ENCODE measurements around the gene ALDOC. TPM values are rescaled to one million over a fixed set of nuclear protein-coding genes. Genes with fewer than 3 reads are reported as not detected.
"Not testable (repeated sequence)": the region's sequence is repeated elsewhere in the genome, so short reads cannot be mapped to it uniquely, and the experiment has no call there.

The ALDOC gene
- 142 and 146 TPM in 2 replicates for total RNA-seq

GRCh38 chr17:28576758-28577465 lies at the start of gene ALDOC:
Gene ALDOC, minus strand, starts transcription at chr17:28576895. Its CDS starts 1,363 bp downstream, at chr17:28575532.
- intact Hi-C loops (cut with micrococcal nuclease): loop anchor here (1.0 to 10.0 kb wide), 8 partner anchors 22 to 772 kb away; partner anchors contain the start of genes BLTP2, NLK, NOS2 and PROCA1

- intact Hi-C loops (cut with micrococcal nuclease): no loop called here
These were observed 47.5 kb upstream of the ALDOC start for GRCh38 chr17:28624148-28624547.

GRCh38 chr17:28623696-28624095 lies 47.0 kb upstream of the ALDOC start:
- intact Hi-C loops (cut with micrococcal nuclease): no loop called here

GRCh38 chr17:28622186-28622585 lies 45.5 kb upstream of the ALDOC start:
- intact Hi-C loops (cut with micrococcal nuclease): no loop called here

DNA sequence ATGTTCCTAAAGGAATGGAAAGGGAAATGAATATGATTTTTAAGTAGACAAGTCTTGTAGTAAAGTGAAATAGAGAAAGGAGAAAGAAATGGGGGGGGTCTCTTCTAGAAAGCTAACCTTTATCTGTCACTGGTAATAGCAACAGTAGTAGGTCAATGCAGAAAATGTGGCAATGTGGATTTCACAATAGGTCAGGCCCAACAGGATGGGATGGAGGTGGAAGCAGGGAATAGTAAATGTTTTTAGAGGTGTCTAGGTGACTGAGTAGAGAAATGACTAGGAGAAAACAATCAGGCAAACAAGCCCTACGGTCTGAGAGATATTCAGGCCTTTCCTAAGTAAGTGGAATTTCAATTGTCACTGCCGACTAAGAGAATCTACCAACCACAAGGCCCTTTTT lies 43.3 kb upstream of the ALDOC start:
- intact Hi-C loops (cut with micrococcal nuclease): no loop called here

GRCh38 chr17:28618464-28618863 lies 41.8 kb upstream of the ALDOC start:
- intact Hi-C loops (cut with micrococcal nuclease): no loop called here

- intact Hi-C loops (cut with micrococcal nuclease): no loop called here
These were observed 39.6 kb upstream of the ALDOC start for GRCh38 chr17:28616281-28616680.

GRCh38 chr17:28615260-28615940 lies 38.7 kb upstream of the ALDOC start:
- intact Hi-C loops (cut with micrococcal nuclease): no loop called here

GRCh38 chr17:28613931-28614381 lies 37.3 kb upstream of the ALDOC start, which contains the start of gene RSKR:
Gene RSKR, minus strand, starts transcription at chr17:28614185. Its CDS starts 24 bp downstream, at chr17:28614161.
- intact Hi-C loops (cut with micrococcal nuclease): loop anchor here (5.0 kb wide), 1 partner anchor 67 kb away; no protein-coding TSS in a partner anchor

DNA sequence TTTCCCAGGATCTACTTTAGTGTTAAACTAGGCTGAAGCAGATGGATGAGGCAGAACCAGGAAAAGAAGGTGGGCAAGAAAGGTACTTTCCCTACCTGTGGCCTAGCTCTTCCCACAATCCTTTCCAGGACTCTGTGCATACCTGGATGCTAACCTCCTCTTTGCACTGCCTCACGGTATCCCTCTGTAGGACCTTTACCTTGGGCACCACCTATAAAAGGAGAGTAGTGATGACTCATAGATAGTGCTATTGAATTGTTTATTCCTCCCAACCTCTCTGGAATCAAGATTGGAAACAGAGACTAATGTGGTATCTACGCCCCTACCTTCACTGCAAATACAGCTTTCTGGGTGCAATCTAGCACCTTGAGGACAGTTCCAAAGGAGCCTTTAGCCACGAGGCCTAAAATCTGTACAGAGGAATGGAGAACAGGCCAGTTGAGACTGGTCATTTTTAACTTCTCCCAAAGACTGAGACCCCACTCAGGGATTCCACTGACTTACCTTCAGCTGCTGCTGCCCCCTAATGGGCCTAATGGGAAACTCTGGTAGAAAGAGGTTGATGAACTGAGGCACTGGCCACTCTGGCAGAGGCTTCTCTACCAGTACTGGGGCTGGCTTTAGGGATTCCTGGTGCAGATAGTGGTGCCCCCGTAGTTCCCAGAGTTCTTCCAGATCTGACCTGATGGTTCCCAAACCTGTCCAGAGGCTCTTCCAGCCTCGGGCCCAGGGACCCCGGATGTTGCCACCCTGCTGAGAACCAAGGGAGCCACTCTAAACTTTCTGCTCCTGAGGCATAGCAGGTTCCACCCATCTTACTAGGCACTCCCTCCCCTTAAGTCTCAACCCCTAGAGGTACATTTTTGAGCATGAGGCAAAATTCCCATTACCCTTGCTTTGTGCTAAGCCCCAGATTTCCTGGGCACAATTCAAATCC lies 36.5 kb upstream of the ALDOC start:
- intact Hi-C loops (cut with micrococcal nuclease): loop anchor here (5.0 kb wide), 1 partner anchor 66 kb away; no protein-coding TSS in a partner anchor

DNA sequence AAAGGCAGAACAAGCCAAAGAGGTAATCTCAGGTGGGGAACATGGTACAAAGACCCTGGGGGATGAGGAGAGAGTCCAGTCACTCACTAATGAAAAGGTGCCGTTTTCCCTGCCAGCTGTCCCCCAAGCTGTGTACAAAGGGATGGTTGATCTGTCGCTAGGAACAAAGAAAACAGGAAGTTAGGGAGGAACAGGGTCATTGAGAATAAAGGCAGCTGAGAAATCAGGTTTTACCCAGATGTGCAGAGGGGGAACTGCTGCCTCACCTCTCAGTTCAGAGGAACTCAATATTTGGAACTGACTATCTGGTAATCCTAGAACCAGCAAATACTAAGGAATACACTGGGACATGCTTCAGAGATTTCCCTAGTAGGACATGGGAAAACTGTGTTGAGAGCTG lies 35.8 kb upstream of the ALDOC start:
- intact Hi-C loops (cut with micrococcal nuclease): loop anchor here (5.0 kb wide), 1 partner anchor 65 kb away; no protein-coding TSS in a partner anchor

DNA sequence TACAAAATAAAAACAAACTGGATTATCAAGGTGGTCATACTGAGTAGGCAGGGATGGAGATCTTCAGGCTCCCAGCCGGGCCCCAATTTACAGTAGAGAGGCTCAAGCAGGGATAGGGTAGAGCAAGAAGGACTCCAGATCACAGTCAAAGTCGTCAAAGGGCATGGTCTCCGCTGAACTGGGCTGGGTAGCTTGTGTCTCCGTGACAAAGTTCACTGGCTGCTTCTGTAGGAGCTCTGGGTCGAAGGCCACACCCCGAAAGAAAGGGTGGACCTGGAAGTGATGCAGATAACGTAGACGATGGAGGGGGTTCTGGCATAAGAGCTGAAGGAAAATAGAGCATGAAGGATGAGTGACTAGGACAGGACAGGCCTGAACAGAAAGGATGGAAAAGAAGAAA lies 33.7 kb upstream of the ALDOC start:
- intact Hi-C loops (cut with micrococcal nuclease): loop anchor here (5.0 kb wide), 1 partner anchor 63 kb away; no protein-coding TSS in a partner anchor

DNA sequence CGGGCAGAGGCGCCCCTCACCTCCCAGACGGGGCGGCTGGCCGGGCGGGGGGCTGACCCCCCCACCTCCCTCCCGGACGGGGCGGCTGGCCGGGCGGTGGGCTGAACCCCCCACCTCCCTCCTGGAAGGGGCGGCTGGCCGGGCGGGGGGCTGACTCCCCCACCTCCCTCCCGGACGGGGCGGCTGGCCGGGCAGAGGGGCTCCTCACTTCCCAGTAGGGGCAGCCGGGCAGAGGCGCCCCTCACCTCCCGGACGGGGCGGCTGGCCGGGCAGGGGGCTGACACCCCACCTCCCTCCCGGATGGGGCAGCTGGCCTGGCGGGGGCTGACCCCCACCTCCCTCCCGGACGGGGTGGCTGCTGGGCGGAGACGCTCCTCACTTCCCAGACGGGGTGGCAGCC lies 27.3 kb upstream of the ALDOC start:
- intact Hi-C loops (cut with micrococcal nuclease): not testable (repeated sequence)

DNA sequence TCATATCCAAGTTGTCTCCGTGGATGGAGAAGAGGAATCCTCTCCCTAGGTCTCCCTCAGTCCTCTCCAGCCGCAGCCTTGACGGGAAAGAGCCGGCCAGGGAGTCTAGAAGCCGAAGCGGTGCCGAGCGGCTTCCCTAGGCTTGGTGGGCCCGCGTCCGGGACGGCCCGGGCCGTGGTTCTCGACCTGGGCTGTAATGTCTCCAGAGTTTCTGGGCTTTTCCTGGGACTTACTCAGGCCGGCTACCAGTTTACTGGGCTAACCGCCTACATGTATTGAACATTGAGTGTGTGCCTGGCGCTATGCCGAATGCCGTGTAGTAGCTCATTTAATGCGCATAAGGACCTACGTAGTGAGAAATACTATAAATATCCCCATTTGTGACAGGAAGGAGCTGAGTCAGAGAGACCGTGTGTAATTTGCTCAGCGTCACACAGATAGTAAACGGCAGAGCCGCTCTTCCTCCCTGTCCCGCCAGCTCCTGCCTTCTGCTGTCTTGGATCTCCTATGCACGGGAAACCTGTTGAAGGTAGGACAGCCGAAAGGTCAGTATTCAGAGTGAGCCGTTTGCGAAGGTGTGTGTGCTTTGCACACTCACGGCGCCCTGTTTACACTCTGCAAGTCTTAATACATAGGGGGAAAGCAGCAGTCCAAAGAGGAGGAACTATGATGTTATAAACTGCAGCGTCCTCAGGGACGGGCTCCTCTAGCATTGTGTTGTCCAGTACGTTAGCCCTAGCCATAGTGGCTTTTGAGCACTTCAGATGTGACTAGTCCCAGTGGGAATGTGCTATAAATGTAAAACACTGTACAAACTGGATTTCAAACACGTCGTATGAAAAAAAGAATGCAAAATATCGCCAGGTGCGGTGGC lies 22.9 kb upstream of the ALDOC start:
- intact Hi-C loops (cut with micrococcal nuclease): loop anchor here (1.0 to 2.0 kb wide), 10 partner anchors 23 to 353 kb away; partner anchors contain the start of genes ALDOC, BLTP2, ERAL1 and PIGS

GRCh38 chr17:28598799-28599310 lies 22.2 kb upstream of the ALDOC start, which contains the start of gene SPAG5:
Gene SPAG5, minus strand, starts transcription at chr17:28599025. Its CDS starts 79 bp downstream, at chr17:28598946.
- intact Hi-C loops (cut with micrococcal nuclease): loop anchor here (1.0 to 2.0 kb wide), 10 partner anchors 23 to 353 kb away; partner anchors contain the start of genes ALDOC, BLTP2, ERAL1 and PIGS

GRCh38 chr17:28598389-28598788 lies 21.7 kb upstream of the ALDOC start:
- intact Hi-C loops (cut with micrococcal nuclease): loop anchor here (2.0 kb wide), 1 partner anchor 256 kb away; the partner anchor contains the start of gene ERAL1

DNA sequence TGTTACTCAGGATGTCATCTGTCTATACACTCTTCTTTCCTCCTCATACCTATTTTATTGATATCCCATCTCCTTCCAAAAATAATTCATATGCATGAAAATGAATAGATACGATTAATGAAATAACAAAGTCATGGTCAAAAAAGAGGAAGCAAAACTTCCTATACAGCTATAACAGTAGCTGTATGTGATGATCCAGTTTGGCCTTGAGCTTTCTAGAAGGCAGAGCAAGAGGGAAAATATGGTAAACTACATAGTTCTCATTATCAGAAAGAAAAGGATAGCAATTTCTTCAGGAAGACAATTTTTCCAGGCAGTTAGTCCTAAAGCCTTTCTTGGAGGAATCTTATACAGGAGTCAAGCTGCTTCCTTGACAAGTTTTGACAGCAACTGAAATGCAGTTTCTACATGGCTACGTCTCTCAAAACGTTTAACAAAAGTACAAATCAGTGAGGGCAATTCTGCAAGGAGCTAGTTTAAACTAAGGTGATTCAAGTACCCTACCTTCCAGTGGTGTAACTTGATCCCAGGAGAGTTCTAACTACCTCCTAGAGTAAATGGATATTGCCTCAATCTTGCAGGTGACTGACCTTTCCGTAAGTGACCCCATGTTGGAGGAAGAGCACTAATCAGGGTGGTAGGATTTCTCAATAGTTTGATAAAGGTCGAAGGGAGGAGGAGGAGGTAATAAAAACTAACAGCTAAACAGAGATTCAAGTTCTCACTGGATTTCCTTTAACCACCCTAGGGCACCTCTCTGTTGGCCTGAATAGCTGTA lies 21.1 kb upstream of the ALDOC start:
- intact Hi-C loops (cut with micrococcal nuclease): loop anchor here (2.0 kb wide), 1 partner anchor 257 kb away; the partner anchor contains the start of gene ERAL1

DNA sequence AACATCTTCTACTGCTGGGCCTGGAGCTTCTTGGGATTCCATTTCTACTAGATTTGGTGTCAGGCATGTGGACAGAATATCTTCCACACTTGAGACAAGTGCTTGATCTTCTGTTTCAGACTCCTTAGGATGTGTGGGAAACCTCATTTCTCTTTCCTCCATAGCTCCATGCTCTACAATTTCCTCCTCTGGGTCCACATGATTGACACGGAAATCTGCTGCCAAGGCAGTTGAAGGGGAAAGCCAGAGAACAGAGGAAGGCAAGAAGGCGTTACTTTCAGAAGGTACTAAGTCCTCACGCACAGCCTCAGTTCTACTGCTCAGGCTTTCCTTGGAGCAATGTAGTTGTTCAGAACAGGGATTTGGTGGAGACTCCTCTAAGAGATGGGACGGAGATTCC lies 15.6 kb upstream of the ALDOC start:
- intact Hi-C loops (cut with micrococcal nuclease): no loop called here

DNA sequence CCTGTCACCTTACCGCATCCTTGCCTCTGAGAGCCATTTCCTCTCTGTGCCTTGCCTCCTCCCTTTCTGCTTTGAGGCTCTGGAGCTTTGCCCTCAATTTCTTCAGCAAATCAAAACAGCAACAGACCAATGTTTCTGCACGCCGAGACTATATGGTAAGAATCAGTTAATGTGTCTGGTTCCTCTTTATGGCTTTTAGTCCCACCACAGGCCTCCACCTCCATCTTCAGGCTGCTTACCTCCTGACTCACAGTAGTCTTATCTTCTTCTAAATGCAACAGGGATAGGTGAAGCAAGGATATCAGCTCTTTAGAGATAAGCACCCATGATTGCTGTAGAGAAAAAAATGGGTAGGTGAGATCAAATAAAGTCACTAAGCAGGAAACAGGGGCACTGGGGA lies 9.2 kb upstream of the ALDOC start:
- intact Hi-C loops (cut with micrococcal nuclease): no loop called here
